ENCODE data around the gene ANAPC4. TPM values are rescaled to one million over a fixed set of nuclear protein-coding genes. Genes with fewer than 3 reads are reported as not detected.

ANAPC4 gene
- polyA plus RNA-seq, 1 donor (not counting 4 experiments of a cell fraction or from before 2014, with no cell fraction given): 26.9 TPM

- no peaks in the 10 kb centered on the region for H3K4me1 ChIP-seq (ENCODE audit: control insufficient read depth, extremely low read depth, insufficient read depth, low read length)
- no peak overlapping the region for H3K4me3 ChIP-seq (ENCODE audit: control insufficient read depth in 2 of 3, extremely low read depth in 1 of 3, insufficient read depth in 2 of 3, low read depth in 1 of 3, low read length in 3 of 3)
- H3K27me3 ChIP-seq (ENCODE audit: control insufficient read depth, extremely low read depth, insufficient read depth, low read length): no peaks in the 10 kb centered on the region
- H3K79me2 ChIP-seq (ENCODE audit: control insufficient read depth, insufficient read depth, low read length): no peaks in the 10 kb centered on the region
- TF ChIP-seq CTCF (optimal IDR thresholded peaks at IDR 0.05 in 1 of 3, IDR thresholded peaks at IDR 0.05 in 1 of 3, conservative IDR thresholded peaks at IDR 0.05 in 1 of 3; ENCODE audit: extremely low read depth in 1 of 3, insufficient read depth in 2 of 3, low read length in 3 of 3) (no peak), EZH2 (IDR thresholded peaks at IDR 0.05; ENCODE audit: low read length) (no peak)
- DNase-seq (ENCODE audit: low read depth, low spot score) (no peak), FAIRE-seq (no peak)
- no peak overlapping the region for H3K9ac ChIP-seq (ENCODE audit: control insufficient read depth, extremely low read depth, insufficient read depth, low read length)
- H3K27ac ChIP-seq (ENCODE audit: control insufficient read depth, insufficient read depth, low read length): no peak overlapping the region
- no peaks in the 10 kb centered on the region for H4K20me1 ChIP-seq (ENCODE audit: control insufficient read depth, extremely low read depth, insufficient read depth, low read length)
- no peak overlapping the region for H2AFZ ChIP-seq (ENCODE audit: control insufficient read depth, low read length)
- H3K36me3 ChIP-seq (ENCODE audit: control insufficient read depth in 2 of 2, extremely low read depth in 1 of 2, insufficient read depth in 2 of 2, low read length in 2 of 2): peaks cover 4 to 5% of the 10 kb centered on the region in 2 experiments
- no peak overlapping the region for H3K4me2 ChIP-seq (ENCODE audit: control insufficient read depth, extremely low read depth, insufficient read depth, low read depth, low read length)
- dilution Hi-C loops (cut with MboI; ENCODE audit: extremely low pct_ligation_motif_present, low sequenced_read_pairs): no loop called here
- H3K9me3 ChIP-seq (ENCODE audit: control insufficient read depth, low read depth, low read length): no peaks in the 10 kb centered on the region
- H3K9me1 ChIP-seq (ENCODE audit: control insufficient read depth, extremely low read depth, insufficient read depth, low read length): no peaks in the 10 kb centered on the region
Observed at GRCh38 chr4:25386926-25387325, 9.9 kb downstream of the ANAPC4 start.

GRCh38 chr4:25397305-25397704 is 20.2 kb downstream of the ANAPC4 start:
- Histone ChIP-seq H3K79me2 (ENCODE audit: control insufficient read depth, insufficient read depth, low read length) (no peaks in the 10 kb centered on the region), H3K4me3 (ENCODE audit: control insufficient read depth in 2 of 3, extremely low read depth in 1 of 3, insufficient read depth in 2 of 3, low read depth in 1 of 3, low read length in 3 of 3) (no peak overlapping the region), H3K9me1 (ENCODE audit: control insufficient read depth, extremely low read depth, insufficient read depth, low read length) (no peaks in the 10 kb centered on the region), H3K27me3 (ENCODE audit: control insufficient read depth, extremely low read depth, insufficient read depth, low read length) (no peaks in the 10 kb centered on the region), H4K20me1 (ENCODE audit: control insufficient read depth, extremely low read depth, insufficient read depth, low read length) (no peaks in the 10 kb centered on the region), H3K9ac (ENCODE audit: control insufficient read depth, extremely low read depth, insufficient read depth, low read length) (no peak overlapping the region), H2AFZ (ENCODE audit: control insufficient read depth, low read length) (no peak overlapping the region), H3K4me2 (ENCODE audit: control insufficient read depth, extremely low read depth, insufficient read depth, low read depth, low read length) (no peak overlapping the region), H3K27ac (ENCODE audit: control insufficient read depth, insufficient read depth, low read length) (no peak overlapping the region), H3K36me3 (ENCODE audit: control insufficient read depth in 2 of 2, extremely low read depth in 1 of 2, insufficient read depth in 2 of 2, low read length in 2 of 2) (peaks cover 7 to 16% of the 10 kb centered on the region in 2 experiments), H3K9me3 (ENCODE audit: control insufficient read depth, low read depth, low read length) (no peaks in the 10 kb centered on the region), H3K4me1 (ENCODE audit: control insufficient read depth, extremely low read depth, insufficient read depth, low read length) (no peaks in the 10 kb centered on the region)
- no peak for TF ChIP-seq EZH2 (IDR thresholded peaks at IDR 0.05; ENCODE audit: low read length)
- TF ChIP-seq CTCF (optimal IDR thresholded peaks at IDR 0.05 in 1 of 3, IDR thresholded peaks at IDR 0.05 in 1 of 3, conservative IDR thresholded peaks at IDR 0.05 in 1 of 3; ENCODE audit: extremely low read depth in 1 of 3, insufficient read depth in 2 of 3, low read length in 3 of 3): no peak
- DNase-seq (ENCODE audit: low read depth, low spot score): no peak
- dilution Hi-C loops (cut with MboI; ENCODE audit: extremely low pct_ligation_motif_present, low sequenced_read_pairs): no loop called here
- no peak for FAIRE-seq

All from keratinocyte (primary cell).